C1 segment of cervical spinal cord (tissue), 14 donors: Measurements from ENCODE around the gene NLRP6.
A peak's percentile ranks its signal among the peaks of the same experiment; 100 is the strongest.
"Not testable (repeated sequence)": the region's sequence is repeated elsewhere in the genome, so short reads cannot be mapped to it uniquely, and the experiment has no call there.

Experiments used
- DNase-seq, 14 donors: peaks; one replicate each; lab custom pipeline; 2025; lab: John Stamatoyannopoulos, UW

NLRP6 gene

GRCh38 chr11:307766-308708 lies 29.8 kb downstream of the NLRP6 start, which contains the start of gene IFITM2:
IFITM2 (plus strand) TSS chr11:307816; CDS start chr11:308193, 377 bp downstream.
- peak in 3 of 14 donors; percentile 15 to 52 (median 27) for DNase-seq

GRCh38 chr11:308740-309665 lies 30.8 kb downstream of the NLRP6 start:
- DNase-seq, result not testable (repeated sequence)

GRCh38 chr11:309979-310572 lies 31.9 kb downstream of the NLRP6 start:
- DNase-seq, result not testable (repeated sequence)

GRCh38 chr11:311013-311748 lies 33.0 kb downstream of the NLRP6 start:
- DNase-seq, result not testable (repeated sequence)

- DNase-seq, result no peak
Observed at GRCh38 chr11:312092-312816, 34.0 kb downstream of the NLRP6 start.

GRCh38 chr11:313304-313786 lies 35.1 kb downstream of the NLRP6 start:
- DNase-seq, result no peak

- DNase-seq, result no peak
Observed at GRCh38 chr11:313787-314553, 35.8 kb downstream of the NLRP6 start, which contains the start of gene IFITM1. IFITM1 (plus strand) TSS chr11:314040; CDS start chr11:314171, 131 bp downstream.

GRCh38 chr11:314554-314875 lies 36.3 kb downstream of the NLRP6 start:
- DNase-seq, result not testable (repeated sequence)

- DNase-seq, result no peak
Observed at GRCh38 chr11:315051-315481, 36.9 kb downstream of the NLRP6 start.

GRCh38 chr11:315516-315994 lies 37.3 kb downstream of the NLRP6 start:
- DNase-seq, result no peak

- no peak for DNase-seq
Observed at GRCh38 chr11:316031-316701, 38.0 kb downstream of the NLRP6 start.

- DNase-seq, result no peak
Observed at GRCh38 chr11:316891-317301, 38.7 kb downstream of the NLRP6 start.

- DNase-seq, result not testable (repeated sequence)
Observed at GRCh38 chr11:317668-318404, 39.6 kb downstream of the NLRP6 start.

GRCh38 chr11:318405-319120 lies 40.4 kb downstream of the NLRP6 start:
- DNase-seq, result not testable (repeated sequence)

- DNase-seq, result not testable (repeated sequence)
Observed at GRCh38 chr11:319121-319887, 41.1 kb downstream of the NLRP6 start.

- DNase-seq, result not testable (repeated sequence)
Observed at GRCh38 chr11:319888-320273, 41.7 kb downstream of the NLRP6 start.
